ENCODE data around the gene NUDT3.

GRCh38 chr6:34340906-34341480 is 51.5 kb downstream of the NUDT3 start:
- TF ChIP-seq, protein P1, sequence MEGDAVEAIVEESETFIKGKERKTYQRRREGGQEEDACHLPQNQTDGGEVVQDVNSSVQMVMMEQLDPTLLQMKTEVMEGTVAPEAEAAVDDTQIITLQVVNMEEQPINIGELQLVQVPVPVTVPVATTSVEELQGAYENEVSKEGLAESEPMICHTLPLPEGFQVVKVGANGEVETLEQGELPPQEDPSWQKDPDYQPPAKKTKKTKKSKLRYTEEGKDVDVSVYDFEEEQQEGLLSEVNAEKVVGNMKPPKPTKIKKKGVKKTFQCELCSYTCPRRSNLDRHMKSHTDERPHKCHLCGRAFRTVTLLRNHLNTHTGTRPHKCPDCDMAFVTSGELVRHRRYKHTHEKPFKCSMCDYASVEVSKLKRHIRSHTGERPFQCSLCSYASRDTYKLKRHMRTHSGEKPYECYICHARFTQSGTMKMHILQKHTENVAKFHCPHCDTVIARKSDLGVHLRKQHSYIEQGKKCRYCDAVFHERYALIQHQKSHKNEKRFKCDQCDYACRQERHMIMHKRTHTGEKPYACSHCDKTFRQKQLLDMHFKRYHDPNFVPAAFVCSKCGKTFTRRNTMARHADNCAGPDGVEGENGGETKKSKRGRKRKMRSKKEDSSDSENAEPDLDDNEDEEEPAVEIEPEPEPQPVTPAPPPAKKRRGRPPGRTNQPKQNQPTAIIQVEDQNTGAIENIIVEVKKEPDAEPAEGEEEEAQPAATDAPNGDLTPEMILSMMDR (IDR thresholded peaks at IDR 0.05) = no peak
- TF ChIP-seq POLR2AphosphoS5 (IDR thresholded peaks at IDR 0.05) (no peak), POLR2A (IDR thresholded peaks at IDR 0.05) (no peak)

Measured in breast epithelium (tissue), 3 donors.